GM12801 (cell line): ENCODE data around the gene KANSL3.

Experiments used
- TF ChIP-seq, protein P1 (sequence below): IDR thresholded peaks from one replicate; pipeline ENCODE4 v1.5.1; 2011; ENCODE audit warnings: control low read depth; ENCODE audit not compliant: insufficient read length; ENCODE audit errors: extremely low read depth

The KANSL3 gene

DNA sequence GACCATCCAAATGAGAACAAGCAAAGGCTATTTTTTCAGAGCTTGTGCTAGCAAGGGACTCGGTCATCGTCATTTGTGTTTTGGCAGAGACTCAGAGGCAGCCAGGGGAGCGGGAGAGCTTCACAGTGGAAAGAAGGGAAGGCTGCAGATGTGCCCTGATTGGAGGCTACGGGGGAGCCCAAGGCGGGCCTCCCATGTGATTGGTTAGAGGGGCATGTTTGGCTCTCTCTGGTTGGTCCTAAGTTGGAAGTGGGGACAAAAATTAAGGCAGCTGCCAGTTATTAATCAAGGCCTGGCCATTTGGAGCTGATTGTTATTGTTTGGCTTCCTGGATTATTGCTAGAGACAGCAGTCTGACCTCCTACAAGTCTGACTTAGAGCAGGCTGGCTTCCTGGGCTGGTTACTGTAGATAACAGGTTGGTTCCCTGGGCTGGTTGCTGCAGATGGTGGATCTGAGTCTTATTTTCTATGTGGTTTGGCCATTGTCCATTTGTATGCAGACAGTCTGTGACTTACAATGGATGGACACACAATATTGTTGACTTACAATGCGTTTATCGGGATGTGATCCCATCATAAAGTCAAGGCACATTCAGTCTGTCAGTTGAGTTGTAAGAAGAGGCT lies 10.3 kb upstream of the KANSL3 start:
- TF ChIP-seq, protein P1, sequence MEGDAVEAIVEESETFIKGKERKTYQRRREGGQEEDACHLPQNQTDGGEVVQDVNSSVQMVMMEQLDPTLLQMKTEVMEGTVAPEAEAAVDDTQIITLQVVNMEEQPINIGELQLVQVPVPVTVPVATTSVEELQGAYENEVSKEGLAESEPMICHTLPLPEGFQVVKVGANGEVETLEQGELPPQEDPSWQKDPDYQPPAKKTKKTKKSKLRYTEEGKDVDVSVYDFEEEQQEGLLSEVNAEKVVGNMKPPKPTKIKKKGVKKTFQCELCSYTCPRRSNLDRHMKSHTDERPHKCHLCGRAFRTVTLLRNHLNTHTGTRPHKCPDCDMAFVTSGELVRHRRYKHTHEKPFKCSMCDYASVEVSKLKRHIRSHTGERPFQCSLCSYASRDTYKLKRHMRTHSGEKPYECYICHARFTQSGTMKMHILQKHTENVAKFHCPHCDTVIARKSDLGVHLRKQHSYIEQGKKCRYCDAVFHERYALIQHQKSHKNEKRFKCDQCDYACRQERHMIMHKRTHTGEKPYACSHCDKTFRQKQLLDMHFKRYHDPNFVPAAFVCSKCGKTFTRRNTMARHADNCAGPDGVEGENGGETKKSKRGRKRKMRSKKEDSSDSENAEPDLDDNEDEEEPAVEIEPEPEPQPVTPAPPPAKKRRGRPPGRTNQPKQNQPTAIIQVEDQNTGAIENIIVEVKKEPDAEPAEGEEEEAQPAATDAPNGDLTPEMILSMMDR = no peak

DNA sequence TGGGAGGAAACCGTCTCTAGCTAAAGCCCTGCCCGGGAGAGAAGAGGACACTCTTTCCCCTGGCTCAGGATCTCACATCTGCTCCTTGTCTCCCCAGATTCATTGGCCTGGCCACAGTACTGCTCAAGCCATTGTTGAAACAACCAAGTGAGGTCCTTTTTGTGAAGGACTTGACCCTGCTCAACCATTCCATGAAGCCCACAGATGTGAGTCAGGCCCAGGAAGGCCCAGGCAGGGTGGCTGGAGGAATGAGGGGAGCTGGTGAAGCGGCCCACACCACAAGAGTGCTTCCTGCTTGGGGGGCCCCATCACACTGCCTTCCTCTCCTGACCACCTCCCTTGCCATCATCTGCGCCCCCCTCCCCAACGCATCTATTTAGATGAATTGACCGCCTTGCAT lies 9.6 kb upstream of the KANSL3 start:
- TF ChIP-seq, protein P1 = no peak

DNA sequence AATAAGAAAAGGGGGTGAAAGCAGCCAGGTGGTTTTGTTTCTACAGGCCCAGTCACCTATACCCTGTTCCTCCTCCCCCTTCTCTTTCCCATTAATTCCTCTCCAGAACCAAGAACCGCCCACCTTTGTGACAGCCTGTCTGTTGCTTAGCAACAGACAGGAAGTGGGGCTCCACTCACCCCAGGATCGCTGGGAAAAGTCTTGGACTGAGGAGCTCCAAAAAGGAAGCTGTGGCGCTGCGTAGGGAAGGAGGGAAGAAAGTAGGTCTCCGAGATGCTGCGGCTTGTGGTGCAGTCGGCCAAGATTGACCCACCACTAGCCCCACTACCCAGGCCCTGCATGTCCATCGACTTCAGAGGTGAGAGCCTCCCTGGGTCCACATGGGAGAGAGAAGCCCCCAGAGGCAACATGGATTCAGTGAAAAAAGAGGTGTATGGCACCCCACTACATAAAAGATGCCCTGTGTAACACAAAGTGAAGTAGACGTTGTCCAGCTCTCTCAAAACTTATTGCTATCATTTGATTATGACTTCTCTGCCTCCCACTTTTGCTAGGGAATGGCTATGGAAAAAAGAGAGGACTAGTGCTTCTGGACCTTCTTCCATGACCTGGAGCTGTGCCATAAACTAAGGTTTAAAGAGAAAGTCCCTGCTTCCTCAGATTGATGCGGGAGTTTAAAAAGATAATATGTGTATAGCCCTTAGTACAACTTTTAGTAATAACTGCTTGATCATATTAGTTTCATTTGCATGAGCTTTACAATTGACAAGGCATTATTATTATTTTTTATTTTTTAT lies 4.7 kb upstream of the KANSL3 start, which contains the start of gene FER1L5:
TSS of gene FER1L5 (plus strand) at position 201 of the 797 bp plus-strand sequence. CDS start at position 274, 73 bp downstream.
- TF ChIP-seq, protein P1 = no peak

DNA sequence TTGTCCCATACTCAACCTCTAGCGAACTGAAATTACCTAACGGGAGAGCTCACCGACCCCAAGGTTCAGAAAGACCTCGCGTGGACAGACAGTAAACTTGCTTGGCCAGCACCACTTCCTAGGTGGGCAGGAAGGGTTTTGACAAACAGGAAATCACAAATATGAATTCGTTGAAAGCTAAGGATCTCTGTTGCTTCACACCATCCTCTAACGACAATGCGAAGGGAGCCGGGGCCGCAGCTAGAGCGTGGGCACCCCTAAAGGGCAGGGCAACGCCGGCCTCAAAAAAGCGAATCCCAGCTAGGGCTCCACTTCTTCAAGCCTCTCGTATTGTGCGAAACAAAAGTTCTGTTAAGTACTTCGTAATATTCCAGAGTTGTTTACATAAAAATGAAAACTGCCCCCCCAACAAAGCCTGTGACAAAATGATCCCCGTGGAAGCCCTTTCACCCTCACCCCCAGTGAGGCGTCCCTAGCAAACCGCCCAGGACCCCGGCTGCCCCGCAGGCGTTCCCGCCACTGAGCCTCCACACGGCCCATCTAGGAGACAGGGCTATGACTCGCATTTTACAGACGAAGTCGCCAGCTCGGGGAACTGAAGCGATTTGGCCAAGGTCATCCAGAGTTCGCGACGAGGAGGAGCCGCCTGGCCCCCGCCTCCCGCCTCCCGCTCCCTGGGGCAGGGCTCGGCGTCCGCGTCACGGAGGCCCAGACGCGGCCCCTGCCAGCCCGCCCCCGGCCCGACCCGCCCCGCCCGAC lies 548 bp downstream of the KANSL3 start:
- TF ChIP-seq, protein P1 = no peak

DNA sequence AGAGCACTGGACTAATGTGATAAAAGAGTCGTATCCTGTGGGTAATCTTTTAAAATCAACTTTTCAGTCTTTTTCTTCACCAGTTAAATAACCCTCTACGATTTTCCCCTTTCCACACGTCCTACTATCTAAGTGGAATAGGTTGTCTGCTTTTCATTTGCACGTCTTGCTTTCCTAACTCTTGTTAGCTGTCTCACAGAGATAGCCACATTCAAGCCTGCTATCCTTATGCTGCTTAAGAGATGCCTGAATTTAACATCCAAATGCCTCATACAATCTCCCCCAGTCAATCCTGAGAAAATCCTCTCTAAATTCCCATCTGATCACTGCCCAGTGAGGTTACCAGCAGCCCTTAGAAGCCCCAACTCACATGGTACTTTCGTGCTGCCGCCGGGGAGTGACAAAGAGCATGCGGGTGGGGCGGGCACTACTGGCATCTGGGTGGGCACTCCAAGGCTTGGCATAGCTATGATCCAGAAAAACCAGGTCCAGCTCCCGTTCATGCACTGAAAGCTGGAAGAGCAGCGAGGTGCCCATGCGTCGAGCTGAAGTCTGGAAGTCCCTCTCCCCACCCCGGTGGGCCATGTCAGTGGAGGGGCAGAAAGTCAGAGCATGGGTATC lies 1.5 kb downstream of the KANSL3 start:
- TF ChIP-seq, protein P1 = no peak

DNA sequence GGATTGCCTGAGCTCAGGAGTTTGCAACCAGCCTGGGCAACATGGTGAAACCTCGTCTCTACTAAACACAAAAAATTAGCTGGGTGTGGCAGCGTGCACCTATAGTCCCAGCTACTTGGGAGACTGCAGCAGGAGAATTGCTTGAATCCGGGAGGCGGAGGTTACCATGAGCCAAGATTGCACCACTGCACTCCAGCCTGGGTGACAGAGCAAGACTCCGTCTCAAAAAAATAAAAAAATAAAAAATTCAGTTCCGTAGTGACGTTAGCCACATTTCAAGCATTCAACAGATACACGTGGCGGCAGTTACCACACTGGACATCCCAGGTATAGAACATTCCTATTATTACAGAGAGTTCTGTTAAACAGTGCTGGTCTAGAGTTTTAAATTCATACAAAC lies 4.5 kb downstream of the KANSL3 start:
- TF ChIP-seq, protein P1 = no peak

DNA sequence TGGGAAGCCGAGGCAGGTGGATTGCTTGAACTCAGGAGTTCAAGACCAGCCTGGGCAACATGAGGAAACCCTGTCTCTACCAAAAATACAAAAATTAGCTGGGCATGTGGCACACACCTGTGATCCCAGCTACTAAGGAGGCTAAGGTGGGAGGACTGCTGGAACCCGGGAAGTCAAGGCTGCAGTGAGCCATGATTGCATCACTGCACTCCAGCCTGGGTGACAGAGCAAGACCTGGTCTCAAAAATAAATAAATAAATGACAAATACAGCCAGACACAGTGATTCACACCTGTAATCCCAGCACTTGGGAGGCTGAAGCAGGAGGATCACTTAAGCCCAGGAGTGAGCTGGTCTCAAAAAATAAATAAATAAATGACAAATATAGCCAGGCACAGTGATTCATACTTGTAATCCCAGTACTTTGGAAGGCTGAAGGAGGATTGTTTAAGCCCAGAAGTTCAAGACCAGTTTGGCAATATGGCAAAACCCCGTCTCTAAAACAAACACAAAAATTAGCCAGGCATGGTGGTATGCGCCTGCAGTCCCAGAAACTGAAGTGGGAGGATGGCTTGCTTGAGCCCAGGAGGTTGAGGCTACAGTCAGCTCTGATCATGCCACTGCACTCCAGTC lies 6.2 kb downstream of the KANSL3 start:
- TF ChIP-seq, protein P1 = no peak
